ENCODE data around the gene SRPK1. TPM values are rescaled to one million over a fixed set of nuclear protein-coding genes. Genes with fewer than 3 reads are reported as not detected.

SRPK1 gene
- total and polyA plus RNA-seq, 2 of the 13 experiments (the other 11 are each of a cell fraction or from before 2014, with no cell fraction given): 56.4 to 142 TPM

DNA sequence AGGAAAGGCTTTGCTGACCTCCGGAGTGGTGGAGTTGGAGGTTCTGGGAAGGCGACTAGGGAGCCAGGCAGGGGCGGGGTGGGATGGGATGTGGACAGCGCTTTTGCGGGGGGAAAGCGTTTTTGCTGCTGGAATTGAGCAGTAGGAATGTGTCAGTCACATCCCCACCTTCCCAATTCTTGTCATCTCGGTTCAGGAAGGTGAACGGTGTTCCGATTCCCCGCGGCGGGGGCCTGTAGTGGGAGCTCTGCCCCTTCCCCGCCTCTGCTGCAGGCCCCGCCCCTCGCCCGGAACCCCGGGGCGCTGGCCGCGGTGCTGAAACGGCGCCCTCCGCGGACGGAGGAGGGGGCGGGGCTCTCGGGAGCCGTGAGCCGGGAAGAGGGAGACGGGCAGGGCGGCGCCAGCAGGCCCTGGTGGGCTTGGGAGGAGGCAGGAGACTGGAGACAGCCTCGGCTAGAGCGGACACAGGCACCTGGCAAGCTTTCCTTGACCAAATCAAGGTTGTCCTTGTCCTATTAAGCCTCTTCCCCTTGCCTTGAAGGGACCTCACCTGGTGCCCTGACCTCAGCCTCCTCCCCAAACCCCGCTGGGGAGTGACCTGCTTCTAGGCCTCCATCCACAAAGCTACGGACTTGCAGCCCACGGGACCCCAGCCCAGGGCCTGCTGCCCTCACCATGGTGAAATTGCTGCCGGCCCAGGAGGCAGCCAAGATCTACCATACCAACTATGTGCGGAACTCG lies 115.7 kb downstream of the SRPK1 start, which contains the start of gene LHFPL5 (continued):
- TF ChIP-seq HES4 (CRISPR knock-in tag; IDR thresholded peaks at IDR 0.05; ENCODE audit: borderline replicate concordance): peak; percentile 99
- no peak for TF ChIP-seq ZNF383 (CRISPR knock-in tag; IDR thresholded peaks at IDR 0.05; ENCODE audit: borderline replicate concordance)
- TF ChIP-seq SMC3 (IDR thresholded peaks at IDR 0.05; ENCODE audit: low read length): no peak
- TF ChIP-seq PAWR (CRISPR knock-in tag; IDR thresholded peaks at IDR 0.05; ENCODE audit: borderline replicate concordance): no peak
- peak; percentile 99 for TF ChIP-seq ATF7-NPFF (CRISPR knock-in tag; IDR thresholded peaks at IDR 0.05; ENCODE audit: low read depth)
- TF ChIP-seq ZNF567 (CRISPR knock-in tag; IDR thresholded peaks at IDR 0.05; ENCODE audit: borderline replicate concordance): peak; percentile 45; the same call in 1 of the 2 replicates
- peak; percentile 88 for TF ChIP-seq HDAC1 (CRISPR knock-in tag; IDR thresholded peaks at IDR 0.05)
- TF ChIP-seq, protein P1, sequence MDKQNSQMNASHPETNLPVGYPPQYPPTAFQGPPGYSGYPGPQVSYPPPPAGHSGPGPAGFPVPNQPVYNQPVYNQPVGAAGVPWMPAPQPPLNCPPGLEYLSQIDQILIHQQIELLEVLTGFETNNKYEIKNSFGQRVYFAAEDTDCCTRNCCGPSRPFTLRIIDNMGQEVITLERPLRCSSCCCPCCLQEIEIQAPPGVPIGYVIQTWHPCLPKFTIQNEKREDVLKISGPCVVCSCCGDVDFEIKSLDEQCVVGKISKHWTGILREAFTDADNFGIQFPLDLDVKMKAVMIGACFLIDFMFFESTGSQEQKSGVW (CRISPR knock-in tag; IDR thresholded peaks at IDR 0.05; ENCODE audit: borderline replicate concordance): peak; percentile 94; the same call in 1 of the 2 replicates
- TF ChIP-seq NFATC3 (CRISPR knock-in tag; IDR thresholded peaks at IDR 0.05): 0 out of 2 replicates have a peak, but pooled peaks have one; percentile 86
- peak; percentile 48; the same call in 1 of the 2 replicates for TF ChIP-seq KDM1A (CRISPR knock-in tag; IDR thresholded peaks at IDR 0.05)
- no peak for TF ChIP-seq HDAC6 (IDR thresholded peaks at IDR 0.05; ENCODE audit: low read depth, low read length)
- TF ChIP-seq SMARCE1 (IDR thresholded peaks at IDR 0.05; ENCODE audit: borderline replicate concordance): no peak
- TF ChIP-seq RORA (CRISPR knock-in tag; IDR thresholded peaks at IDR 0.05): no peak
- TF ChIP-seq, protein P2, sequence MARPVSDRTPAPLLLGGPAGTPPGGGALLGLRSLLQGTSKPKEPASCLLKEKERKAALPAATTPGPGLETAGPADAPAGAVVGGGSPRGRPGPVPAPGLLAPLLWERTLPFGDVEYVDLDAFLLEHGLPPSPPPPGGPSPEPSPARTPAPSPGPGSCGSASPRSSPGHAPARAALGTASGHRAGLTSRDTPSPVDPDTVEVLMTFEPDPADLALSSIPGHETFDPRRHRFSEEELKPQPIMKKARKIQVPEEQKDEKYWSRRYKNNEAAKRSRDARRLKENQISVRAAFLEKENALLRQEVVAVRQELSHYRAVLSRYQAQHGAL (CRISPR knock-in tag; IDR thresholded peaks at IDR 0.05; ENCODE audit: not compliant biosample characterization): peak; percentile 97
- TF ChIP-seq, protein P3, sequence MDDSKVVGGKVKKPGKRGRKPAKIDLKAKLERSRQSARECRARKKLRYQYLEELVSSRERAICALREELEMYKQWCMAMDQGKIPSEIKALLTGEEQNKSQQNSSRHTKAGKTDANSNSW (CRISPR knock-in tag; IDR thresholded peaks at IDR 0.05; ENCODE audit: borderline replicate concordance): peak; percentile 95; the same call in 1 of the 2 replicates
- TF ChIP-seq ZSCAN9 (CRISPR knock-in tag; IDR thresholded peaks at IDR 0.05; ENCODE audit: borderline replicate concordance): peak; percentile 100
- TF ChIP-seq, protein P4, sequence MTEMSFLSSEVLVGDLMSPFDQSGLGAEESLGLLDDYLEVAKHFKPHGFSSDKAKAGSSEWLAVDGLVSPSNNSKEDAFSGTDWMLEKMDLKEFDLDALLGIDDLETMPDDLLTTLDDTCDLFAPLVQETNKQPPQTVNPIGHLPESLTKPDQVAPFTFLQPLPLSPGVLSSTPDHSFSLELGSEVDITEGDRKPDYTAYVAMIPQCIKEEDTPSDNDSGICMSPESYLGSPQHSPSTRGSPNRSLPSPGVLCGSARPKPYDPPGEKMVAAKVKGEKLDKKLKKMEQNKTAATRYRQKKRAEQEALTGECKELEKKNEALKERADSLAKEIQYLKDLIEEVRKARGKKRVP (CRISPR knock-in tag; IDR thresholded peaks at IDR 0.05): peak in 1 of 2 experiments; percentile 88; a peak in 2 of 4 replicates
- peak; percentile 98 for TF ChIP-seq SMAD3 (CRISPR knock-in tag; IDR thresholded peaks at IDR 0.05)
- TF ChIP-seq HNRNPLL (IDR thresholded peaks at IDR 0.05; ENCODE audit: low read depth, low read length, poor library complexity, severe bottlenecking): peak; percentile 57
- no peak for TF ChIP-seq ZNF143 (CRISPR knock-in tag; IDR thresholded peaks at IDR 0.05)
- TF ChIP-seq, protein P5, sequence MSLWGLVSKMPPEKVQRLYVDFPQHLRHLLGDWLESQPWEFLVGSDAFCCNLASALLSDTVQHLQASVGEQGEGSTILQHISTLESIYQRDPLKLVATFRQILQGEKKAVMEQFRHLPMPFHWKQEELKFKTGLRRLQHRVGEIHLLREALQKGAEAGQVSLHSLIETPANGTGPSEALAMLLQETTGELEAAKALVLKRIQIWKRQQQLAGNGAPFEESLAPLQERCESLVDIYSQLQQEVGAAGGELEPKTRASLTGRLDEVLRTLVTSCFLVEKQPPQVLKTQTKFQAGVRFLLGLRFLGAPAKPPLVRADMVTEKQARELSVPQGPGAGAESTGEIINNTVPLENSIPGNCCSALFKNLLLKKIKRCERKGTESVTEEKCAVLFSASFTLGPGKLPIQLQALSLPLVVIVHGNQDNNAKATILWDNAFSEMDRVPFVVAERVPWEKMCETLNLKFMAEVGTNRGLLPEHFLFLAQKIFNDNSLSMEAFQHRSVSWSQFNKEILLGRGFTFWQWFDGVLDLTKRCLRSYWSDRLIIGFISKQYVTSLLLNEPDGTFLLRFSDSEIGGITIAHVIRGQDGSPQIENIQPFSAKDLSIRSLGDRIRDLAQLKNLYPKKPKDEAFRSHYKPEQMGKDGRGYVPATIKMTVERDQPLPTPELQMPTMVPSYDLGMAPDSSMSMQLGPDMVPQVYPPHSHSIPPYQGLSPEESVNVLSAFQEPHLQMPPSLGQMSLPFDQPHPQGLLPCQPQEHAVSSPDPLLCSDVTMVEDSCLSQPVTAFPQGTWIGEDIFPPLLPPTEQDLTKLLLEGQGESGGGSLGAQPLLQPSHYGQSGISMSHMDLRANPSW (CRISPR knock-in tag; IDR thresholded peaks at IDR 0.05; ENCODE audit: borderline replicate concordance): no peak
- peak; percentile 97 for TF ChIP-seq ZC3H13 (CRISPR knock-in tag; IDR thresholded peaks at IDR 0.05)
- TF ChIP-seq ZFP62 (CRISPR knock-in tag; IDR thresholded peaks at IDR 0.05): no peak
- TF ChIP-seq MEF2D (CRISPR knock-in tag; IDR thresholded peaks at IDR 0.05): peak; percentile 82; the same call in 1 of the 2 replicates
- peak; percentile 92; the same call in 1 of the 2 replicates for TF ChIP-seq ZFP1 (CRISPR knock-in tag; IDR thresholded peaks at IDR 0.05)

Data from HepG2 (cell line).